Measurements from ENCODE around the gene LUC7L.

GRCh38 chr16:185213-185612 lies 44.0 kb downstream of the LUC7L start:
- TF ChIP-seq CTCF (IDR thresholded peaks at IDR 0.05) (no peak), POLR2AphosphoS5 (IDR thresholded peaks at IDR 0.05) (no peak)
